Measurements from ENCODE around the gene ARHGEF10L.

ARHGEF10L gene

DNA sequence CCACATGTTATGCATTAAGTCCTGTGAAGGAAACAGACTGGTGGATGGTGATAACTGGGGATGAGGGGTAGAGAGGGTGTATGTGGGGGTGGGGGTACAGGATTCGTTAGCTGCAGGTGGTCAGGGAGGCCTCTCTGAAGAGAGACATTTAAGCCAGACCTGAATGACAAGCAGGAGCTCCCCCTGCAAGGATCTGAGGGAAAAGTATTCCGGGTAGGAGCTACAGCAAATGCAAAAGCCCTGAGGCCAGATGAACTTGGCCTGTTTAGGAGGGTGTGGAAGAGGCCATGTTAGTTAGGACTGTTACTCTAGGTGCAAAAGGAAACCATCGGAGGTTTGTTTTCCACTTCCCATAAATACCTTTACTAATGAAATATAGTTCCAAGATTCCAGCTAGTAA lies 9.9 kb downstream of the ARHGEF10L start:
- TF ChIP-seq, protein P1, sequence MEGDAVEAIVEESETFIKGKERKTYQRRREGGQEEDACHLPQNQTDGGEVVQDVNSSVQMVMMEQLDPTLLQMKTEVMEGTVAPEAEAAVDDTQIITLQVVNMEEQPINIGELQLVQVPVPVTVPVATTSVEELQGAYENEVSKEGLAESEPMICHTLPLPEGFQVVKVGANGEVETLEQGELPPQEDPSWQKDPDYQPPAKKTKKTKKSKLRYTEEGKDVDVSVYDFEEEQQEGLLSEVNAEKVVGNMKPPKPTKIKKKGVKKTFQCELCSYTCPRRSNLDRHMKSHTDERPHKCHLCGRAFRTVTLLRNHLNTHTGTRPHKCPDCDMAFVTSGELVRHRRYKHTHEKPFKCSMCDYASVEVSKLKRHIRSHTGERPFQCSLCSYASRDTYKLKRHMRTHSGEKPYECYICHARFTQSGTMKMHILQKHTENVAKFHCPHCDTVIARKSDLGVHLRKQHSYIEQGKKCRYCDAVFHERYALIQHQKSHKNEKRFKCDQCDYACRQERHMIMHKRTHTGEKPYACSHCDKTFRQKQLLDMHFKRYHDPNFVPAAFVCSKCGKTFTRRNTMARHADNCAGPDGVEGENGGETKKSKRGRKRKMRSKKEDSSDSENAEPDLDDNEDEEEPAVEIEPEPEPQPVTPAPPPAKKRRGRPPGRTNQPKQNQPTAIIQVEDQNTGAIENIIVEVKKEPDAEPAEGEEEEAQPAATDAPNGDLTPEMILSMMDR (IDR thresholded peaks at IDR 0.05), result no peak
- no peaks in the 10 kb centered on the region for H3K9me3 ChIP-seq
- no peak overlapping the region for H3K4me3 ChIP-seq (ENCODE audit: low read depth in 1 of 2, low read length in 1 of 2)
- peaks cover 38% of the 10 kb centered on the region for H3K27me3 ChIP-seq
- H3K4me1 ChIP-seq (ENCODE audit: control insufficient read depth in 1 of 2, insufficient read depth in 1 of 2, low read depth in 1 of 2, low read length in 1 of 2), result no peaks in the 10 kb centered on the region
- no peak overlapping the region for H3K27ac ChIP-seq
- no peaks in the 10 kb centered on the region for H3K36me3 ChIP-seq

DNA sequence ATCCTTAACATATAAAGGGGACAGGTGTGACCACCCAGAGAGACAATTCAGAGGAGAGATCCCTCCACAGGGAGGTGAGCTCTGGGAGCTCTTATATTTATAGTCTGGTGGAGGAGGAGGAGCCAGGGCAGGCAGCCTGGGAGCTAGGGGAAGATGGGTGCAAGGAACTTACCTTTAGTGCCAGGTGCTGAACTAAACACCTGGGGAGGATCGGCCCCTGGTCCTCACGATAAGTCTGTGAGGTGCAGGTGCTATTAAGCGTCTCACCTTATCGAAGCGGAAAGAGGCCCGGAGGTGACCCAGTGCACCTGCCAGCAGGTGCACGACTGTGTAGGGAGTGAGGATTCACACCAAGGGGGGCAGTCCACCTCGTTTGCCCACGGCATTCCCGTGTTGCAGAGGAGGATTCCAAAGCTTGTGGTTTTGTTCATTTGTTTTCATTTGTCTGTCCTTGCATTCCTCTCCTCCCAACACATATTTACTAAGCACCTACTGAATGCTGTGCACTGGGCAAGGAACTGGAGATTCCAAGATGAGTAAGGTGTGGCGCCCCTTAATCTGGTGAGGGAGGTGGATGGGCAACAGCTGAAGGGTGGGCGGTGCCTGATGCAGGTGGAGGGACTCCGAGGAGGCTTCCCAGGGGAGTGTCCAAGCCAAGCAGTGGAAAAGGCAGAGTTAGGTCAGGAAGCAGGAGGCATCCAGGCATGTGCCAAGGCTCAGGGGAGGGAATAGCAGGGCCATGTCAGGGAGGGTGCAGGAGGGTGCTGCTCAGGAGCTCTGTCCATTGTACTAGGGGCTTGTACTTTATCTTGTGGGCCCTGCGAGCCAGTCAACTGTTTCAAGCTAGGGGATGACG lies 11.5 kb downstream of the ARHGEF10L start:
- Histone ChIP-seq H3K4me3 (ENCODE audit: low read depth in 1 of 2, low read length in 1 of 2) (no peak overlapping the region), H3K9me3 (no peaks in the 10 kb centered on the region), H3K4me1 (ENCODE audit: control insufficient read depth in 1 of 2, insufficient read depth in 1 of 2, low read depth in 1 of 2, low read length in 1 of 2) (no peaks in the 10 kb centered on the region), H3K27ac (no peak overlapping the region), H3K36me3 (no peaks in the 10 kb centered on the region), H3K27me3 (peaks cover 32% of the 10 kb centered on the region)
- TF ChIP-seq, protein P1 (IDR thresholded peaks at IDR 0.05), result no peak

- no peaks in the 10 kb centered on the region for H3K4me1 ChIP-seq (ENCODE audit: control insufficient read depth in 1 of 2, insufficient read depth in 1 of 2, low read depth in 1 of 2, low read length in 1 of 2)
- H3K27ac ChIP-seq, result no peak overlapping the region
- TF ChIP-seq, protein P1 (IDR thresholded peaks at IDR 0.05), result no peak
- H3K27me3 ChIP-seq, result peaks cover 32% of the 10 kb centered on the region
- H3K4me3 ChIP-seq (ENCODE audit: low read depth in 1 of 2, low read length in 1 of 2), result no peak overlapping the region
- no peaks in the 10 kb centered on the region for H3K9me3 ChIP-seq
- no peaks in the 10 kb centered on the region for H3K36me3 ChIP-seq
Measured at GRCh38 chr1:17551755-17552234, 12.3 kb downstream of the ARHGEF10L start.

DNA sequence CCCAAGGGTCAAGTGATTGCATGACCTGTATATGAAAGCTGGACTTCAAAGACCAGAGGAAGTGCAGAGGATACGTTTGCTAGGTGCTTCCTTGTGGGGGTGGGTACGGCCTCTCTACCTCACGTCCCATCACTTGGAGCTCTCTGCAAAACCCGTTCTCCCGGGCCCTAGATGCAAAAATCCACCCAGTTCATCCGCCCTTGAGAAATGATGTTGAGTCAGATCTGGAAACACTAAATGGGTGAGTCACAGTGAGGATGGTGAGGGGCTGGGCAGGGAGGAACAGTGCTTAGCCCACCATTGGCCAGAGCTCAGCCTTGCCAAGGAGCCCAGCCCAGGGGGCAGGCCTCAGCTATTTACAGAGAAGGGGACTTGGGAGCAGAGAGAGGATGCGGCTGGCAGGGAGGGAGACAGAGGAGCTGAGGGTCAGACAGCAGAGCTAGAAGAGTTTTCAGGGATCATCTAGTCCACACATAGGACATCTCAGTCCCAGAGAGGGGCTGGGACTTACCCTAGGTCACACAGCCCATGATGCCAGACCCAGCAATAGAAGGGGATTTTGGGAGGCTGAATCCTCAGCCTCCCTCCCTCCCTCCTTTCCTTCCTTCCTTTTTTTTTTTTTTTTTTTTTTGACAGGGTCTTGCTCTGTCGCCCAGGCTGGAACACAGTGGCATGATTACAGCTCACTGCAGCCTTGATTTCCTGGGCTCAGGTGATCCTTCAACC lies 14.6 kb downstream of the ARHGEF10L start:
- TF ChIP-seq, protein P1 (IDR thresholded peaks at IDR 0.05), result no peak
- no peaks in the 10 kb centered on the region for H3K9me3 ChIP-seq
- H3K4me3 ChIP-seq (ENCODE audit: low read depth in 1 of 2, low read length in 1 of 2), result no peak overlapping the region
- no peak overlapping the region for H3K27ac ChIP-seq
- H3K27me3 ChIP-seq, result peaks cover 32% of the 10 kb centered on the region
- H3K4me1 ChIP-seq (ENCODE audit: control insufficient read depth in 1 of 2, insufficient read depth in 1 of 2, low read depth in 1 of 2, low read length in 1 of 2), result no peaks in the 10 kb centered on the region
- no peaks in the 10 kb centered on the region for H3K36me3 ChIP-seq

- H3K27me3 ChIP-seq, result peaks cover 31% of the 10 kb centered on the region
- TF ChIP-seq, protein P1 (IDR thresholded peaks at IDR 0.05), result no peak
- H3K36me3 ChIP-seq, result no peaks in the 10 kb centered on the region
- no peaks in the 10 kb centered on the region for H3K9me3 ChIP-seq
- no peak overlapping the region for H3K4me3 ChIP-seq (ENCODE audit: low read depth in 1 of 2, low read length in 1 of 2)
- H3K4me1 ChIP-seq (ENCODE audit: control insufficient read depth in 1 of 2, insufficient read depth in 1 of 2, low read depth in 1 of 2, low read length in 1 of 2), result no peaks in the 10 kb centered on the region
- no peak overlapping the region for H3K27ac ChIP-seq
Measured at GRCh38 chr1:17554954-17555353, 15.5 kb downstream of the ARHGEF10L start.
